Measurements from ENCODE around the gene PVR.
"Not testable (repeated sequence)": the region's sequence is repeated elsewhere in the genome, so short reads cannot be mapped to it uniquely, and the experiment has no call there.

The PVR gene, protein sequence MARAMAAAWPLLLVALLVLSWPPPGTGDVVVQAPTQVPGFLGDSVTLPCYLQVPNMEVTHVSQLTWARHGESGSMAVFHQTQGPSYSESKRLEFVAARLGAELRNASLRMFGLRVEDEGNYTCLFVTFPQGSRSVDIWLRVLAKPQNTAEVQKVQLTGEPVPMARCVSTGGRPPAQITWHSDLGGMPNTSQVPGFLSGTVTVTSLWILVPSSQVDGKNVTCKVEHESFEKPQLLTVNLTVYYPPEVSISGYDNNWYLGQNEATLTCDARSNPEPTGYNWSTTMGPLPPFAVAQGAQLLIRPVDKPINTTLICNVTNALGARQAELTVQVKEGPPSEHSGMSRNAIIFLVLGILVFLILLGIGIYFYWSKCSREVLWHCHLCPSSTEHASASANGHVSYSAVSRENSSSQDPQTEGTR

GRCh38 chr19:44643605-44644401 is at the start of gene PVR:
PVR (plus strand) TSS chr19:44643910; CDS start chr19:44644097, 187 bp downstream.
- FAIRE-seq, result no peak

GRCh38 chr19:44596428-44597130 is 47.1 kb upstream of the PVR start:
- no peak for FAIRE-seq

DNA sequence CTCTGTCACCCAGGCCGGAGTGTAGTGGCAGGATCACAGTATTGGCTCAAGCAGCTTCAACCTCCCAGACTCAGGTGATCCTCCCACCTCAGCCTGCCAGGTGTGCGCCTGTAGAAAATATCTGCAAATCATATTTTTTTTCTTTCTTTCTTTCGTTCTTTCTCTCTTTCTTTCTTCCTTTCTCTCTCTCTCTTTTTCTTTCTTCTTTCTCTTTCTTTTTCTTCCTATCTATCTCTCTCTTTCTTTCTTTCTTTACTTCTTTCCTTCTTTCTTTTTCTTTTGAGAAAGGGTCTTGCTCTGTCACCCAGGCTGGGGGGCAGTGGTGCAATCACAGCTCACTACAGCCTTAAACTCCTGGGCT is 46.6 kb upstream of the PVR start:
- FAIRE-seq, result no peak

DNA sequence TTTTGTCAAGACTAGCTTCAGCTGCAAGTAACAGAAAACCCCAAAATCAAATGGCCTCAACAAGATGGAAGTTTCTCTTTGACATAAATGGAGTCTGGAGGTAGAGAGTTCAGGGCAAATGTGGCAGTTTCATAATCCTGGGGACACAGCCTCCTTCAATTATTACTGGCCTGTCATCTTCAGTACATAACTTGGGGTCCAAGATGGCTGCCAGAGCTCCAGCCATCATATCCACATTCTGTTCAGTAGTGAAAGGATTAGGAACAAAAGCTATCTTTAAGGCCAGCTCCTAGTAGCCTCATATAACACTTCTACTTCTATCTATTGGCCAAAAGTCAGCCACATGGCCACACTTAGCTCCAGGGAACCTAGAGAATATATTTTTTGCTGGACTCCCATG is 45.4 kb upstream of the PVR start:
- FAIRE-seq, result no peak

- no peak for FAIRE-seq
Measured at GRCh38 chr19:44598880-44599279, 44.8 kb upstream of the PVR start.

- FAIRE-seq, result no peak
Measured at GRCh38 chr19:44600466-44600865, 43.2 kb upstream of the PVR start.

GRCh38 chr19:44602081-44602480 is 41.6 kb upstream of the PVR start:
- no peak for FAIRE-seq

DNA sequence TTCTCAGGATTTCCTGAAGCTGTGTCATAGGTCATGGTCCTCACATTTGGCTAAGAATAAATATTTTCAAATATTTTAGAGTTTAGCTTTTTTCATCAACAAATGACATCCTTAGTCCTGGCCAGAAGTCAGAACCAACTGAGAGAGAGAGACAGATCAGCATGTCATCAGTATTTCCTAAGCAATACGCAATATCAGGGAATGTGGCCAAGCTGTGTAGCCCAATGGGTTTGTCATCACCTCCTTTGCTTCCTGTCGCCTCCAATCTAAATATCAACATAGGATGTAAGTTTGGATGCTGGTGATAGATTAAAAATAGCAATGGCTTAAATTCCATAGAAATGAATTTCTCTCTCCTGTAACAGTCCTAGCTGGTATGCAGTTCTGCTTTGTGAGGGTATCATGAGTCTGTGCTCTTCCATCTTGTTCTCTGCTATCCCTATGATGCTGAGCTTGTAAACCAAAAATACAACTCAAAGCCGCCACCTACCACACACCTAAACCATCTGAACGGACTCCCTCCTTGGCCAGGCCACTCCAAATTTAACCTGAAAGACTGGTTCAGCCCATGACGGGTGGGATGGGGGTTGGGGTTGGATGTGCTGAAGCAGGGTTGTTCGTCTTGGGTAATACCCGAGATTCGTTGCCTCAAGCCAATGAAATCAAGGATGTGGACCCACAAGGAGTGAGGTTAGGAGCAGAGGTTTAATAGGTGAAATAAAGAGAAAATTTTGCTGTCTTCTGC is 40.3 kb upstream of the PVR start:
- FAIRE-seq, result no peak

DNA sequence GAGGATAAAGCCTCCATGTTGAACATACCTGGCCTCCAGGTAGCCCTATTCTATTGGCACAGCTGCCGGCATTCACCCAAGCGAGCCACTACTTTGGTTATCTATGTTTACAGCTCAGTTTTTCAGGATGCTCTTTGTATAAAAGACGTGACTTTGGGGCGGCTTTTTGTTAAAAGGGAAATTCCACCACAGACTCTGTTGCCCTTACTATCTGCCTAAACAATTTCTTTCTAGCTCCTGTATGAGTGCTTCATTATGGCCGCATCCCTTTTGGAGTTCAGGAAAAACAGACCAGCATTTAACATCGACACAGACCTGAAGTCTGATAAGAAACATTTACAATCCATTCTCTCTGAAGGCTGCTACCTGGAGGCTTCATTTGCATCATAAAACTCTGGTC is 39.5 kb upstream of the PVR start:
- FAIRE-seq, result no peak

DNA sequence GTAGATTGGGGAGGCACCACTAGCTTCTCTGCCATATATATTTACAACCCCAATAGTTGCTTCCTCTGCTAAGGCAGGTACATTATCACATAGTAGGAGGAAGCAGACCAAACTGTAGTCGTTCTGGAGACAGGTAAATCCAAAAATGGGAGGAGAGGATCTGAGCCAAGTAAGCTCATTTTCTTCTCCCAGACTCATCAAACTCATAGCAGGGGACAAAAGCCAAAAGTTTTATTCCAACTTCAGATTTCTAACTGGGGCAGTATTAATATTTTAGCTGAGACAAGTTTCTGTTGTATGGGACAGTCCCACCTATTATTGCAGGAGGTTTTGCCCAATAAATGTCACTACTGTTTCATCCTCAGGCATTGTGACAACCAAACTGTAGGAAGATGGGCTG is 38.2 kb upstream of the PVR start:
- FAIRE-seq, result no peak

DNA sequence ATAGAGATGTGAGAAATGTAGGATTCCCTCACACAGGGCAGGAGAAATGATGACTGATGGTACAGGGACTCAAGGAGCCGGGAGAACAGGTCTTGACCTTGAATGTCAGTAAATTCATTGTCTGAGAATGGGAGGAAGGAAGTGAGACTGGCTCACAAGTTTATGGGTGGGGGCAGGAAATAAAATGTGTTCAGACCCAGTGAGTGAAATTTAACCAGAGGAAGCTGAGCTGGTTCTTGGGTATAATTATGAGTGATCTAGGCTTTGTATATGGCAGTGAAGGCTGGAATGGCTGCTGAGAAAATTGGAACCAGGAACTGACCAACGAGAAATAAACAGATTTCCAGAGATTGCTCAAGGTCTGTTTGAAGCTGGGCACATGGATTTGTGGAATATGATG is 36.7 kb upstream of the PVR start:
- FAIRE-seq, result no peak

- no peak for FAIRE-seq
Measured at GRCh38 chr19:44607917-44608316, 35.8 kb upstream of the PVR start.

DNA sequence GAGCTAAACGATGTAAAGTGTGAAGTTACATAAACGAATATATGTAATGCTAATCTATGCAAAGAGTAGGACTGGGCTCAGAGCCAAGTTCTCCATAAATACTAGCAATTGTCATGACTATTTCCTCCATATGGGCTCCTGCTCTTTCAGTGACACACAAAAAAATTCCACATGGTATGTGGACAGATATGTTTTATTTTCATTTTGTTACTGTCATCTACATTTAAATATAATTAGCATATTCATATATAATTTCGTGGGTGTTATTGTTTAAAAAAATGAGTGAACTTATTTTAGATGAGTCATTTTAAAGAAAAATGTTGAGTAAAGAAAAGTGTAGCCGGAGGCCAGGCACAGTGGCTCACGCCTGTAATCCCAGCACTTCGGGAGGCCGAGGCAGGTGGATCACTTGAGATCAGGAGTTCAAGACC is 35.3 kb upstream of the PVR start:
- no peak for FAIRE-seq

DNA sequence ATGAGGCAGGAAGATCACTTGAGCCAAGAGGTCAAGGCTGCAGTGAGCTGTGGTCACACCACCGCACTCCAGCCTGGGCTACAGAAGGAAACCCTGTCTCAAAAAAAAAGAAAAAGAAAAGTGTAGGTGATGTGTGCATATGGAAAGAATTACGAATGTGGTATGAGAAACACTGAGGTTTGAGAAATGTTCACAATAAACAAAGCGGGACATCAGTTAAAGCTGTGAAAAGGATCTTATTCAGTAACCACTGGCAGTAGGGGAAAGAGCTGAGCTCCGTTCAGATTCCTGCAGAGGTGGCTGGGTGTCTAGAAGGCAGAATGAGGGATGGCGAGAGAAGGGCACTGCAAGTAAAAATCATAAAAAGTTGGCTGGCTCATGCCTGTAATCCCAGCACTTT is 34.5 kb upstream of the PVR start:
- no peak for FAIRE-seq

DNA sequence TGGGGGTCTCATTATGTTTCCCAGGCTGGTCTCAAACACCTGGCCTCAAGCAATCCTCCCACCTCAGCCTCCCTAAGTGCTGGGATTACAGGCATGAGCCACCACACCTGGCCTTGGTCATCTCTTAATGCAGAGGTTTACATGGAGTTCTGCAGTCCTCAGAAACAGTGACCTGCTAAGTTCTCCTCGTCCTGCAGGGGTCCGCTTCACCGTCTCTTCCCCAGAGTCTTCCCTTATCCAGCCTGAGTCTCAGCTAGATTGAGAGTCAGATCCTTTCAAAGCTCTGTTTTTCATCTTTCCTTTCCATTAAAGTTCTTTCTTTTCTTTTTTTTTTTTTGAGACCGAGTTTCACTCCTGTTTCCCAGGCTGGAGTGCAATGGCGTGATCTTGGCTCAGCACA is 33.2 kb upstream of the PVR start:
- not testable (repeated sequence) for FAIRE-seq

- no peak for FAIRE-seq
Measured at GRCh38 chr19:44611812-44612295, 31.9 kb upstream of the PVR start.

DNA sequence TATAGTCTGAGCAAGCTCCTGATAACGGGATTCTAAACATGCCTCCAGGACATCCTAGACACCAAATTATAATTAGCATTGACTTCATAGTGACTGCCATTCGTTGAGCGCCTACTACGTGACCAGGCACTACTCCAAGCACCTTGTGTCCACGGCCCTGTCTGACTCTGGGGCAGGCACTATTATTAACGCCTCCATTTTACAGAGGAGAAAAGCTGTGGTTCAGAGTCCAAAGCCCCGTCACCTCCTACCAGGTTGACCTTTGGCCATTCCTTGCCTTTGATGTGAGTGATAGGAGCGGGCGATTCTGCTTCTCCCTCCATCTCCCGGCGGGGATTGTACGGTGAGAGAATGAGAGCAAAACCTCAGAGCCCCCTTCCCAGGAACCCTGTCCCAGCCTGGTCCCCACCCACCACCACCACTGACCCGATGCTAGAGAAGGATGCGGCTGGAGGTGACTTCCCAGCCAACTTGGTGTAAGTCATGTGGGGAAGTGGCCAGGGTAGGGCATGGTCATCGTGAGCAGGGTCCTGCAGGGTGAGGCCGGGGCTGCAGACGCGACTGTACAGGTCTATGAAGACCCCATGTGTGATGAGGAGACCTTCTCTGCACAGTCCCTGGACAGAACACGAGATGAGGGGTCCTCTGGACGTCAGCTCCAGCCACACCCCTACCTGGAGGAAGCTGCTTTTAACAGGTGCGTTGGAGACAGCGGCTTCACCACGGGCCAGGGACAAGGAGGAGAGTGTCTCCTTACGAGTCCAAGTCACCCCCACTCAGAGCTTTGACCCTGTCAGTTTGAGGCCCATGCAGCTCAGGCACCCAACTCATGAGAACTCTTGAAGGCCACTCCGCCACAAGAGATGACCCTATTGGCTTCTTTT is 30.2 kb upstream of the PVR start, which contains the start of gene IGSF23:
Gene IGSF23 (plus strand): TSS at position 269 of the 884 bp plus-strand sequence. CDS start 83 bp downstream, at position 352.
- no peak for FAIRE-seq

DNA sequence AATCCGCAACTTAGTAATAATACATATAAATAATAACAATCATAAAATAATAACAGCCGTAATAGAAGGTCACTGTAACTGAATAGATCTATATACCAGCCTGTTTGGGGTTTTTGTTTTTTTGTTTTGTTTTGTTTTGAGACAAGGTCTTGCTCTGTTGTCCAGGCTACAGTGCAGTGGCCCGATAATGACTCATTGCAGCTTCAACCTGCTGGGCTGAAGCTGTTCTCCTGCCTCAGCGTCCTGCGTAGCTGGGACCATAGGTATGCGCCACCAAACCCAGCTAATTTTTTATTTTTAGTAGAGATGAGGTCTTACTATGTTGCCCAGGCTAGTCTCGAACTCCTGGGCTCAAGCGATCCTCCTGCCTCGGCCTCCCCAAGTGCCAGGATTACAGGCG is 29.4 kb upstream of the PVR start:
- no peak for FAIRE-seq

- no peak for FAIRE-seq
Measured at GRCh38 chr19:44615863-44616247, 27.9 kb upstream of the PVR start.

GRCh38 chr19:44617110-44617880 is 26.4 kb upstream of the PVR start:
- no peak for FAIRE-seq

All from colon (tissue), 2 donors.